ENCODE measurements around the gene EFCAB6.

DNA sequence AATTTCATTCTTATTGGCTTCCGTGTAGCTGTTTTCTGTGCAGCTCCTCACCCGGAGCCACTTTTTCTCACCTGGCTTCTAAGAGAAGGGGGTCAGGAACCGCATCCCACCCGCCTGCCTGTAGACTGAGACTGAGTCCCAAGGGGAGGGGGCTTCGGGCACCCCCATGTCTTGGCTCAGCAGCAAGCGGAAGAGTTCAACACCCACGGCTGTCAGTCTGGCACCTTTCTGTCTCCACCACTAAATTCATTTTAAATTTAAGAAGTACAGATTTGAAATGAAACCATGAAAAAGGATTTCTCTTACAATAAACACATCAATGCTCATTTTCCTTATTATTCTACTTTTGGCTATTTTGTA is 66.7 kb downstream of the EFCAB6 start:
- TF ChIP-seq POLR2AphosphoS5 (IDR thresholded peaks at IDR 0.05; ENCODE audit: control insufficient read depth, insufficient read depth, low read depth, low read length), result no peak
- TF ChIP-seq GABPB1 (CRISPR knock-in tag; IDR thresholded peaks at IDR 0.05), result no peak
- no peak for TF ChIP-seq NFYB (IDR thresholded peaks at IDR 0.05; ENCODE audit: extremely low read depth, insufficient read length)
- no peak for TF ChIP-seq SMAD4 (CRISPR knock-in tag; conservative IDR thresholded peaks at IDR 0.05)
- no peak for TF ChIP-seq KLF16 (IDR thresholded peaks at IDR 0.05)

Data from K562 (cell line).